MM.1S (cell line): Measurements from ENCODE around the gene PHF21A.

Experiments used
- EZH2 ChIP-seq: fragments of 300-600 bp; sonication (generic); optimal IDR thresholded peaks from 2 replicates; pipeline ENCODE3; 2017; ENCODE audit warnings: low read depth, mild to moderate bottlenecking, antibody characterized with exemption, low read length, mixed read lengths
- TF ChIP-seq, protein P1 (sequence below): fragments of 300-600 bp; sonication (generic); IDR thresholded peaks from 2 replicates; pipeline ENCODE4 v1.5.1; 2016; ENCODE audit warnings: antibody characterized with exemption, low read length, mixed read lengths

DNA sequence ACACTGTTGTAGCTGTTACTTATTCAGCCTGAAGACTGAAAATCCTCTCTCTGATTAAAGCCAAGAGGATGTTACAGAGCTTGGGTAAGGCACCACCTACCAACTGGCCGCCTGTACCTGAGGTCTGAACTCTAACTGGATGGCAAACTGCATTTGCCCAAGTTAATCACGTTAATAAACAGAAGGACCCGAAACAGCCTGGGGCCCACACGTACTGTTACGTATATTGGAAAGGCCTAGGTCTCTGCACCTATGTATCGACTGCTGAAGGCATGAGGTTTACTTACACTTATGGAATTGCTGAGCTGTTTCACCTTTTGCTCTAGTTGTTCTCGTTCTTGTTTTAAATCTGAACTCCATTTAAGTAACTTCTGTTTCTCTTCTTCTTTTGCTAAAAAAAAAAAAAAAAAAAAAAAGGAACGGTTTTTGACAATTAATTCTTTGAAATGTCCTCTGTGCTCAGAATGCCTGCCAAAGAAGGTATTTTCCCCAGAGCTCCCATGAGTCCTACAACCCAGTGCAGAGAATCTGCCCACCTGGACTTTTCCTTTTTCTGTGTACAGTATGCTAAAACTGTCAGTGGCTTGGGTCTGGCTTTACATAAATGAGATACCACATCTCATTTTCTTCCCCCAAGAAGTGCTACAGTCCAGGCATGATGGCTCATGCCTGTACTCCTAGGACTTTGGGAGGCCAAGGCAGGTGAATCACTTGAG lies 185.7 kb downstream of the PHF21A start:
- TF ChIP-seq, protein P1, sequence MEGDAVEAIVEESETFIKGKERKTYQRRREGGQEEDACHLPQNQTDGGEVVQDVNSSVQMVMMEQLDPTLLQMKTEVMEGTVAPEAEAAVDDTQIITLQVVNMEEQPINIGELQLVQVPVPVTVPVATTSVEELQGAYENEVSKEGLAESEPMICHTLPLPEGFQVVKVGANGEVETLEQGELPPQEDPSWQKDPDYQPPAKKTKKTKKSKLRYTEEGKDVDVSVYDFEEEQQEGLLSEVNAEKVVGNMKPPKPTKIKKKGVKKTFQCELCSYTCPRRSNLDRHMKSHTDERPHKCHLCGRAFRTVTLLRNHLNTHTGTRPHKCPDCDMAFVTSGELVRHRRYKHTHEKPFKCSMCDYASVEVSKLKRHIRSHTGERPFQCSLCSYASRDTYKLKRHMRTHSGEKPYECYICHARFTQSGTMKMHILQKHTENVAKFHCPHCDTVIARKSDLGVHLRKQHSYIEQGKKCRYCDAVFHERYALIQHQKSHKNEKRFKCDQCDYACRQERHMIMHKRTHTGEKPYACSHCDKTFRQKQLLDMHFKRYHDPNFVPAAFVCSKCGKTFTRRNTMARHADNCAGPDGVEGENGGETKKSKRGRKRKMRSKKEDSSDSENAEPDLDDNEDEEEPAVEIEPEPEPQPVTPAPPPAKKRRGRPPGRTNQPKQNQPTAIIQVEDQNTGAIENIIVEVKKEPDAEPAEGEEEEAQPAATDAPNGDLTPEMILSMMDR = no peak
- TF ChIP-seq EZH2 = no peak
